Natural killer cell (primary cell): ENCODE results near the gene POLRMT. TPM values are rescaled to one million over a fixed set of nuclear protein-coding genes. Genes with fewer than 3 reads are reported as not detected.

Experiments used
- ATAC-seq, 3 donors: fragments of 150-1000 bp in 2 of 3; fragments of 200-7000 bp in 1 of 3; cut with Tn5 transposase; 1 replicate in 1 of 3; 2 replicates in 2 of 3; pipeline ENCODE4 v1.10.0; 2021; ENCODE audit warnings: mild to moderate bottlenecking in 2 of 3, moderate library complexity in 2 of 3
- DNase-seq, 2 donors: peaks; one replicate each; pipeline versions ENCODE4 v3.0.0 to v3.0.0-alpha.2; 2013 to 2021; ENCODE audit warnings: mixed read lengths in 1 of 2
- H3K27ac ChIP-seq: one replicate; pipeline ENCODE4 v1.5.1; 2013; ENCODE audit warnings: mild to moderate bottlenecking, low read length
- H3K27me3 ChIP-seq: one replicate; pipeline ENCODE4 v1.6.1; 2013; ENCODE audit warnings: low read length; ENCODE audit not compliant: control insufficient read depth, insufficient read depth
- H3K36me3 ChIP-seq: one replicate; pipeline ENCODE4 v1.6.1; 2013; ENCODE audit warnings: low read length; ENCODE audit not compliant: control insufficient read depth, insufficient read depth
- H3K4me1 ChIP-seq: one replicate; pipeline ENCODE4 v1.6.1; 2013; ENCODE audit warnings: low read length; ENCODE audit not compliant: control insufficient read depth, insufficient read depth
- H3K4me3 ChIP-seq: one replicate; pipeline ENCODE4 v1.5.1; 2013; ENCODE audit warnings: low read length
- H3K9me3 ChIP-seq: one replicate; pipeline ENCODE4 v1.6.1; 2013; ENCODE audit warnings: low read length; ENCODE audit not compliant: control insufficient read depth, insufficient read depth
- H3K27ac Mint-ChIP-seq, 2 donors: one replicate each; pipeline ENCODE4 v1.8.0; 2022; ENCODE audit warnings: mild to moderate bottlenecking in 2 of 2, mixed read lengths in 2 of 2, moderate library complexity in 1 of 2
- H3K27me3 Mint-ChIP-seq, 2 donors: one replicate each; pipeline ENCODE4 v1.8.0; 2022; ENCODE audit warnings: low read depth in 2 of 2, mixed read lengths in 2 of 2
- H3K36me3 Mint-ChIP-seq: one replicate; pipeline ENCODE4 v1.8.0; 2022; ENCODE audit warnings: mixed read lengths
- H3K4me1 Mint-ChIP-seq, 2 donors: one replicate each; pipeline ENCODE4 v1.8.0; 2022; ENCODE audit warnings: mixed read lengths in 2 of 2
- H3K4me3 Mint-ChIP-seq: one replicate; pipeline ENCODE4 v1.8.0; 2022; ENCODE audit warnings: mild to moderate bottlenecking, moderate library complexity, mixed read lengths
- H3K9me3 Mint-ChIP-seq, 2 donors: one replicate each; pipeline ENCODE4 v1.8.0; 2022; ENCODE audit warnings: mixed read lengths in 2 of 2
- CTCF ChIP-seq: fragments of 200-600 bp; IDR thresholded peaks from one replicate; pipeline ENCODE4 v1.8.0; 2022; ENCODE audit warnings: antibody characterized with exemption
- WGBS: methylation state at CpG from one replicate; pipeline ENCODE4 v1.1.7; 2013; ENCODE audit warnings: missing lambda C conversion rate; ENCODE audit not compliant: insufficient coverage; 5-methylcytosine and 5-hydroxymethylcytosine counted together
- intact Hi-C: fragments of 100-400 bp; cut with micrococcal nuclease; formaldehyde crosslinking; loops from one replicate; pipeline ENCODE4 v1.14.2; 2022
- total RNA-seq, 4 donors: library from RNA; stranded (reverse); fragments of 120-200 nt in 1 of 4; gene quantifications; one replicate each; pipeline versions ENCODE4 v1.2.3 to v1.2.4, GENCODE V29; 2013 to 2022

POLRMT gene
- total RNA-seq, 3 donors from 2014 or later (not counting 1 experiment from before 2014, with no cell fraction given), result 57.2 to 58.5 (median 57.6) TPM

- H3K4me3 Mint-ChIP-seq, result no peak overlapping the region
- Histone ChIP-seq H3K27me3 (peaks cover 12% of the 10 kb centered on the region), H3K4me1 (peaks cover 6% of the 10 kb centered on the region), H3K36me3 (no peaks in the 10 kb centered on the region), H3K9me3 (no peaks in the 10 kb centered on the region), H3K4me3 (no peak overlapping the region), H3K27ac (no peak overlapping the region)
- peaks cover 0 to 4% of the 10 kb centered on the region in 2 donors for H3K27me3 Mint-ChIP-seq
- intact Hi-C loops, result no loop called here
- WGBS, result 72% methylated on average over 24 of the region's 24 CpGs
- DNase-seq (no peak), ATAC-seq (no peak)
- H3K36me3 Mint-ChIP-seq, result no peaks in the 10 kb centered on the region
- H3K4me1 Mint-ChIP-seq, result peaks cover 0 to 6% of the 10 kb centered on the region in 2 donors
- no peak overlapping the region for H3K27ac Mint-ChIP-seq
- no peak for TF ChIP-seq CTCF
- no peaks in the 10 kb centered on the region for H3K9me3 Mint-ChIP-seq
These were observed 39.0 kb downstream of the POLRMT start for GRCh38 chr19:594265-594870.

GRCh38 chr19:593505-593904 is 39.8 kb downstream of the POLRMT start:
- no peak overlapping the region for H3K27ac Mint-ChIP-seq
- no peak for TF ChIP-seq CTCF

GRCh38 chr19:593055-593454 is 40.3 kb downstream of the POLRMT start:
- no peak for TF ChIP-seq CTCF
- Mint-ChIP-seq H3K4me1 (peaks cover 0 to 6% of the 10 kb centered on the region in 2 donors), H3K27me3 (peaks cover 0 to 4% of the 10 kb centered on the region in 2 donors), H3K27ac (no peak overlapping the region), H3K36me3 (no peaks in the 10 kb centered on the region), H3K4me3 (no peak overlapping the region), H3K9me3 (no peaks in the 10 kb centered on the region)
- Histone ChIP-seq H3K27ac (no peak overlapping the region), H3K9me3 (no peaks in the 10 kb centered on the region), H3K27me3 (peaks cover 24% of the 10 kb centered on the region), H3K36me3 (no peaks in the 10 kb centered on the region), H3K4me1 (peaks cover 19% of the 10 kb centered on the region), H3K4me3 (no peak overlapping the region)
- 91% methylated on average over 18 of the region's 18 CpGs for WGBS
- intact Hi-C loops, result no loop called here
- DNase-seq (no peak), ATAC-seq (no peak)

More at GRCh38 chr19:593505-593904, 39.8 kb downstream of the POLRMT start:
- intact Hi-C loops, result no loop called here
- Histone ChIP-seq H3K9me3 (no peaks in the 10 kb centered on the region), H3K4me3 (no peak overlapping the region), H3K36me3 (no peaks in the 10 kb centered on the region), H3K27me3 (peaks cover 19% of the 10 kb centered on the region), H3K27ac (no peak overlapping the region), H3K4me1 (peaks cover 15% of the 10 kb centered on the region)
- Mint-ChIP-seq H3K27me3 (peaks cover 0 to 4% of the 10 kb centered on the region in 2 donors), H3K36me3 (no peaks in the 10 kb centered on the region), H3K4me1 (peaks cover 0 to 6% of the 10 kb centered on the region in 2 donors), H3K9me3 (no peaks in the 10 kb centered on the region), H3K4me3 (no peak overlapping the region)
- 52% methylated on average over 9 of the region's 9 CpGs for WGBS
- DNase-seq (no peak), ATAC-seq (no peak)

- TF ChIP-seq CTCF, result no peak
- peaks cover 24% of the 10 kb centered on the region for H3K4me1 ChIP-seq
- H3K27me3 ChIP-seq, result peaks cover 24% of the 10 kb centered on the region
- Mint-ChIP-seq H3K4me1 (peaks cover 0 to 6% of the 10 kb centered on the region in 2 donors), H3K9me3 (no peaks in the 10 kb centered on the region), H3K4me3 (no peak overlapping the region), H3K27ac (no peak overlapping the region), H3K36me3 (no peaks in the 10 kb centered on the region), H3K27me3 (peaks cover 0 to 4% of the 10 kb centered on the region in 2 donors)
- no peak overlapping the region for H3K27ac ChIP-seq
- no peaks in the 10 kb centered on the region for H3K9me3 ChIP-seq
- intact Hi-C loops, result no loop called here
- no peak overlapping the region for H3K4me3 ChIP-seq
- no peak for DNase-seq
- 85% methylated on average over 14 of the region's 19 CpGs for WGBS
- no peak for ATAC-seq
- no peaks in the 10 kb centered on the region for H3K36me3 ChIP-seq
These were observed 41.2 kb downstream of the POLRMT start for GRCh38 chr19:592101-592500.
